IPS-15b (cell line): ENCODE measurements around the gene NDUFAF3.

Experiments used
- H3K27me3 ChIP-seq: one replicate; pipeline ENCODE4 v1.6.1; 2013; ENCODE audit warnings: low read length; ENCODE audit not compliant: control insufficient read depth, insufficient read depth
- H3K36me3 ChIP-seq: one replicate; pipeline ENCODE4 v1.6.1; 2013; ENCODE audit warnings: low read length; ENCODE audit not compliant: control insufficient read depth, insufficient read depth
- H3K4me1 ChIP-seq: one replicate; pipeline ENCODE4 v1.6.1; 2013; ENCODE audit warnings: mild to moderate bottlenecking, low read length; ENCODE audit not compliant: control insufficient read depth, insufficient read depth
- H3K4me3 ChIP-seq: one replicate; pipeline ENCODE4 v1.5.1; 2013; ENCODE audit warnings: low read depth, low read length
- H3K9ac ChIP-seq: one replicate; pipeline ENCODE4 v1.6.1; 2013; ENCODE audit warnings: low read depth, mild to moderate bottlenecking, low read length
- H3K9me3 ChIP-seq: one replicate; pipeline ENCODE4 v1.6.1; 2013; ENCODE audit warnings: mild to moderate bottlenecking, low read length; ENCODE audit not compliant: control insufficient read depth, insufficient read depth

The NDUFAF3 gene

GRCh38 chr3:49013738-49014660, 7.9 kb upstream of the NDUFAF3 start:
- Histone ChIP-seq H3K4me3 (no peak overlapping the region), H3K36me3 (peaks cover 23% of the 10 kb centered on the region), H3K4me1 (peaks cover 8% of the 10 kb centered on the region), H3K9ac (no peak overlapping the region), H3K9me3 (no peaks in the 10 kb centered on the region), H3K27me3 (no peaks in the 10 kb centered on the region)

- Histone ChIP-seq H3K36me3 (peaks cover 23% of the 10 kb centered on the region), H3K4me1 (peaks cover 9% of the 10 kb centered on the region), H3K9me3 (no peaks in the 10 kb centered on the region), H3K9ac (no peak overlapping the region), H3K4me3 (no peak overlapping the region), H3K27me3 (no peaks in the 10 kb centered on the region)
These were observed 6.8 kb upstream of the NDUFAF3 start for GRCh38 chr3:49015072-49015471.

- peaks cover 23% of the 10 kb centered on the region for H3K36me3 ChIP-seq
- no peak overlapping the region for H3K9ac ChIP-seq
- no peaks in the 10 kb centered on the region for H3K9me3 ChIP-seq
- no peak overlapping the region for H3K4me3 ChIP-seq
- H3K27me3 ChIP-seq, result no peaks in the 10 kb centered on the region
- H3K4me1 ChIP-seq, result peaks cover 11% of the 10 kb centered on the region
These were observed 6.2 kb upstream of the NDUFAF3 start for GRCh38 chr3:49015765-49016164.

- Histone ChIP-seq H3K4me3 (no peak overlapping the region), H3K27me3 (no peaks in the 10 kb centered on the region), H3K9ac (no peak overlapping the region), H3K9me3 (no peaks in the 10 kb centered on the region), H3K36me3 (peaks cover 21% of the 10 kb centered on the region), H3K4me1 (peaks cover 11% of the 10 kb centered on the region)
These were observed 5.3 kb upstream of the NDUFAF3 start for GRCh38 chr3:49016414-49017228.

- no peaks in the 10 kb centered on the region for H3K27me3 ChIP-seq
- peak overlapping the region; percentile 54 for H3K9ac ChIP-seq
- peak overlapping the region; percentile 77 for H3K4me3 ChIP-seq
- H3K4me1 ChIP-seq, result peaks cover 11% of the 10 kb centered on the region
- no peaks in the 10 kb centered on the region for H3K9me3 ChIP-seq
- H3K36me3 ChIP-seq, result peaks cover 19% of the 10 kb centered on the region
These were observed 4.5 kb upstream of the NDUFAF3 start for GRCh38 chr3:49017229-49017970.

GRCh38 chr3:49017971-49018706, 3.8 kb upstream of the NDUFAF3 start, which contains the start of gene DALRD3:
Gene DALRD3, minus strand, starts transcription at chr3:49018580. Its CDS starts 16 bp downstream, at chr3:49018564.
- Histone ChIP-seq H3K4me1 (peaks cover 15% of the 10 kb centered on the region), H3K27me3 (no peaks in the 10 kb centered on the region), H3K4me3 (peak within 1 kb of the TSS; percentile 77), H3K36me3 (peaks cover 19% of the 10 kb centered on the region), H3K9ac (peak within 1 kb of the TSS; percentile 54), H3K9me3 (no peaks in the 10 kb centered on the region)

GRCh38 chr3:49018707-49019006, 3.3 kb upstream of the NDUFAF3 start:
- Histone ChIP-seq H3K36me3 (peaks cover 21% of the 10 kb centered on the region), H3K4me1 (peaks cover 16% of the 10 kb centered on the region), H3K9ac (no peak overlapping the region)

GRCh38 chr3:49019941-49020329, 2.0 kb upstream of the NDUFAF3 start:
- Histone ChIP-seq H3K9me3 (no peaks in the 10 kb centered on the region), H3K4me3 (peak overlapping the region; percentile 87), H3K4me1 (peaks cover 13% of the 10 kb centered on the region), H3K9ac (peak overlapping the region; percentile 79), H3K27me3 (no peaks in the 10 kb centered on the region), H3K36me3 (peaks cover 26% of the 10 kb centered on the region)

More at GRCh38 chr3:49018707-49019006, 3.3 kb upstream of the NDUFAF3 start:
- Histone ChIP-seq H3K27me3 (no peaks in the 10 kb centered on the region), H3K9me3 (no peaks in the 10 kb centered on the region), H3K4me3 (peak overlapping the region; percentile 77)

- Histone ChIP-seq H3K9me3 (no peaks in the 10 kb centered on the region), H3K27me3 (no peaks in the 10 kb centered on the region), H3K9ac (peak overlapping the region; percentile 79), H3K36me3 (peaks cover 26% of the 10 kb centered on the region), H3K4me1 (peaks cover 13% of the 10 kb centered on the region), H3K4me3 (peak overlapping the region; percentile 87)
These were observed 1.4 kb upstream of the NDUFAF3 start for GRCh38 chr3:49020330-49021212.

- H3K4me1 ChIP-seq, result peaks cover 13% of the 10 kb centered on the region
- H3K27me3 ChIP-seq, result no peaks in the 10 kb centered on the region
- peak overlapping the region; percentile 92 for H3K4me3 ChIP-seq
- H3K36me3 ChIP-seq, result peaks cover 29% of the 10 kb centered on the region
- no peaks in the 10 kb centered on the region for H3K9me3 ChIP-seq
- H3K9ac ChIP-seq, result peak overlapping the region; percentile 96
These were observed 608 bp upstream of the NDUFAF3 start for GRCh38 chr3:49021213-49021812.
